Prostate gland (tissue), 2 donors: ENCODE data around the gene CACNA2D1. TPM values are rescaled to one million over a fixed set of nuclear protein-coding genes. Genes with fewer than 3 reads are reported as not detected.

Experiments used
- DNase-seq: peaks from one replicate; pipeline ENCODE4 v3.0.0-alpha.2; 2019; ENCODE audit warnings: low spot score
- H3K27ac ChIP-seq, 2 donors: fragments of 200-600 bp; sonication (generic); 2 replicates each; pipeline ENCODE4 v1.5.1; 2017 to 2019
- H3K27me3 ChIP-seq: fragments of 200-600 bp; sonication (generic); replicated peaks from 2 replicates; pipeline ENCODE4 v1.5.1; 2019; ENCODE audit not compliant: insufficient read depth
- H3K36me3 ChIP-seq, 2 donors: fragments of 200-600 bp; sonication (generic); 1 replicate in 1 of 2; 2 replicates in 1 of 2; pipeline versions ENCODE4 v1.5.1 to v1.8.1; 2017 to 2019
- H3K4me1 ChIP-seq: fragments of 200-600 bp; sonication (generic); replicated peaks from 2 replicates; pipeline ENCODE4 v1.5.1; 2019
- H3K4me3 ChIP-seq, 2 donors: fragments of 200-600 bp; sonication (generic); 2 replicates each; pipeline ENCODE4 v1.5.1; 2017 to 2019
- H3K9me3 ChIP-seq: fragments of 200-600 bp; sonication (generic); 2 replicates; pipeline ENCODE4 v1.5.1; 2017
- CTCF ChIP-seq, 4 experiments: fragments of 200-600 bp in 2 of 4; fragments of 450-650 bp in 2 of 4; sonication (generic) in 2 of 4; IDR thresholded peaks; 1 replicate in 3 of 4; 2 replicates in 1 of 4; pipeline ENCODE4 v1.5.1; 2016 to 2019; ENCODE audit warnings: antibody characterized with exemption in 4 of 4, mild to moderate bottlenecking in 2 of 4, moderate library complexity in 2 of 4
- POLR2A ChIP-seq: fragments of 450-650 bp; IDR thresholded peaks from one replicate; pipeline ENCODE4 v1.6.1; 2016; ENCODE audit warnings: antibody characterized with exemption, mild to moderate bottlenecking
- POLR2AphosphoS5 ChIP-seq: sonication (generic); formaldehyde crosslinking; IDR thresholded peaks from one replicate; pipeline ENCODE4 v1.6.1; 2017; ENCODE audit warnings: antibody characterized with exemption
- WGBS: methylation state at CpG from one replicate; pipeline ENCODE4 v1.1.5; 2018; 5-methylcytosine and 5-hydroxymethylcytosine counted together
- intact Hi-C: fragments of 100-400 bp; cut with DNase I; formaldehyde crosslinking; loops from one replicate; pipeline ENCODE4 v1.14.2; 2022
- total RNA-seq, 2 donors: library from RNA; depleted of rRNA; stranded (reverse); fragments of >200 nt; gene quantifications; one replicate each; pipeline ENCODE4 v1.1.0, GENCODE V29; 2016

The CACNA2D1 gene
- total RNA-seq, 2 donors from 2014 or later = 16.9 to 24.4 TPM

- H3K4me1 ChIP-seq = no peaks in the 10 kb centered on the region
- no peak overlapping the region for H3K27ac ChIP-seq
- H3K27me3 ChIP-seq = no peaks in the 10 kb centered on the region
- no peak overlapping the region for H3K4me3 ChIP-seq
- no peak for DNase-seq
- no peak for TF ChIP-seq CTCF (IDR thresholded peaks at IDR 0.05)
- no peak for TF ChIP-seq POLR2A
- no peaks in the 10 kb centered on the region for H3K36me3 ChIP-seq
- no peaks in the 10 kb centered on the region for H3K9me3 ChIP-seq
- intact Hi-C loops = no loop called here
- WGBS = 63% methylated on average over 3 of the region's 3 CpGs
Measured at GRCh38 chr7:82223580-82223979, 220.0 kb downstream of the CACNA2D1 start.

DNA sequence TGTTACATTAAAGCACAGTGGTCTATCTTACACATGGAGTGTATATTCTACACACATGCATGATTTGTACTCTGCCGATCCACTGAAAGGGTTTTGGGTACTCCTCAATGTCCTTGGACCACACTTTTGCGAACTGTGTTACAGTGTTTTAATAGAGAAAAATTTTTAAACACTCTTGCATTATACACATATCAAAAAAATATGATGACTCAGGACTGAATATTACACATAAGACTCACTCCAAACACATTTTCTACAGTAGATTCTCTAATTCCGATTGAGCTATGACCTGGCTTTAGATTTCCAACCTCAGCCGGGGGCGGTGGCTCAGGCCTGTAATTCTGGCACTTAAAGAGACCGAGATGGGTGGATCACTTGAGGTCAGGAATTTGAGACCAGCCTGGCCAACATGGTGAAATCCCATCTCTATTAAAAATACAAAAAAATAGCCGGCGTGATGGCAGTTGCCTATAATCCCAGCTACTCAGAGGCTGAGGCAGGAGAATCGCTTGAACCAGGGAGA lies 222.4 kb downstream of the CACNA2D1 start:
- Histone ChIP-seq H3K9me3 (no peaks in the 10 kb centered on the region), H3K27ac (no peak overlapping the region)
- 96% methylated on average over 9 of the region's 9 CpGs for WGBS

DNA sequence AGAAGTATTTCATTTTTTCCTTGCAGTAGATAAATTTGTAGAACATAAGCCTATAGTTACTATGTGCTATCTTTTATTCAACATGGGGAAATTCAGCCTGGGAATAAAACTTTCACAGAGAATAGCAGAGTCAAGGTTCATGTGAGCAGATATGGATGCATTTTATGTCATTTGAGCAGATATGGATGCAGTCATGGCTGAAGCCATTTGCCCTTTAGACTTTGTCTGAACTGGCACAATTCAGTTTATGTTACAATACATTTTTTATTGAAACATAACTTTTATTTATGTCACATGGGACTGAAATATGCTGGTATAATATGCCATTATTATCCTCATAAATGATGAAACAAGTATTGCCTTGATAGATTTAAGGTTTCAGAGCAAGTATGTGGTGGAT lies 231.1 kb downstream of the CACNA2D1 start:
- no peak overlapping the region for H3K4me3 ChIP-seq
- no peak for DNase-seq
- H3K27me3 ChIP-seq = no peaks in the 10 kb centered on the region
- intact Hi-C loops = no loop called here
- no peak overlapping the region for H3K27ac ChIP-seq
- no peaks in the 10 kb centered on the region for H3K9me3 ChIP-seq
- H3K36me3 ChIP-seq = no peaks in the 10 kb centered on the region
- TF ChIP-seq CTCF (IDR thresholded peaks at IDR 0.05) = no peak
- no peak for TF ChIP-seq POLR2AphosphoS5
- no peak for TF ChIP-seq POLR2A
- H3K4me1 ChIP-seq = no peaks in the 10 kb centered on the region

More for the DNA sequence above, 222.4 kb downstream of the CACNA2D1 start:
- H3K4me3 ChIP-seq = no peak overlapping the region
- no peaks in the 10 kb centered on the region for H3K36me3 ChIP-seq
- H3K27me3 ChIP-seq = no peaks in the 10 kb centered on the region
- DNase-seq = no peak
- intact Hi-C loops = no loop called here
- TF ChIP-seq CTCF (IDR thresholded peaks at IDR 0.05) (no peak), POLR2AphosphoS5 (no peak), POLR2A (no peak)
- H3K4me1 ChIP-seq = no peaks in the 10 kb centered on the region

GRCh38 chr7:82211333-82211732 lies 232.2 kb downstream of the CACNA2D1 start:
- Histone ChIP-seq H3K27me3 (no peaks in the 10 kb centered on the region), H3K9me3 (no peaks in the 10 kb centered on the region), H3K36me3 (no peaks in the 10 kb centered on the region), H3K4me3 (no peak overlapping the region), H3K27ac (no peak overlapping the region), H3K4me1 (no peaks in the 10 kb centered on the region)
- TF ChIP-seq CTCF (IDR thresholded peaks at IDR 0.05) (no peak), POLR2A (no peak), POLR2AphosphoS5 (no peak)
- 93% methylated on average over 1 of the region's 1 CpG for WGBS
- DNase-seq = no peak
- intact Hi-C loops = no loop called here

GRCh38 chr7:82210416-82211184 lies 233.0 kb downstream of the CACNA2D1 start:
- Histone ChIP-seq H3K4me1 (no peaks in the 10 kb centered on the region), H3K9me3 (no peaks in the 10 kb centered on the region), H3K27ac (no peak overlapping the region), H3K36me3 (no peaks in the 10 kb centered on the region), H3K27me3 (no peaks in the 10 kb centered on the region), H3K4me3 (no peak overlapping the region)
- 56% methylated on average over 2 of the region's 2 CpGs for WGBS
- no peak for DNase-seq
- TF ChIP-seq CTCF (IDR thresholded peaks at IDR 0.05) (no peak), POLR2AphosphoS5 (no peak), POLR2A (no peak)
- intact Hi-C loops = no loop called here
